Esophagus squamous epithelium (tissue), 5 donors: ENCODE results near the gene NETO2. TPM values are rescaled to one million over a fixed set of nuclear protein-coding genes. Genes with fewer than 3 reads are reported as not detected.

Source experiments
- DNase-seq: peaks from one replicate; lab custom pipeline; 2025; lab: John Stamatoyannopoulos, UW
- H3K27ac ChIP-seq, 4 donors: fragments of 200-600 bp; sonication (generic); one replicate each; pipeline ENCODE4 v1.5.1; 2016 to 2019; ENCODE audit warnings: mild to moderate bottlenecking in 1 of 4
- H3K27me3 ChIP-seq, 4 donors: fragments of 200-600 bp; sonication (generic); 1 replicate in 3 of 4; 2 replicates in 1 of 4; pipeline versions ENCODE4 v1.5.1 to v1.6.0; 2017 to 2021; ENCODE audit warnings: antibody characterized with exemption in 1 of 4
- H3K36me3 ChIP-seq, 3 donors: fragments of 200-600 bp; sonication (generic); one replicate each; pipeline ENCODE4 v1.5.1; 2016 to 2019
- H3K4me1 ChIP-seq, 3 donors: fragments of 200-600 bp; sonication (generic); one replicate each; pipeline ENCODE4 v1.5.1; 2017 to 2019
- H3K4me3 ChIP-seq, 4 donors: fragments of 200-600 bp; sonication (generic); 1 replicate in 3 of 4; 2 replicates in 1 of 4; pipeline ENCODE4 v1.5.1; 2016 to 2019; ENCODE audit warnings: mild to moderate bottlenecking in 2 of 4, moderate library complexity in 1 of 4
- H3K9me3 ChIP-seq, 3 donors: fragments of 200-600 bp; sonication (generic); one replicate each; pipeline ENCODE4 v1.5.1; 2016 to 2019
- POLR2A ChIP-seq, 4 donors: fragments of 450-650 bp; IDR thresholded peaks; one replicate each; pipeline ENCODE4 v1.6.1; 2017; ENCODE audit warnings: antibody characterized with exemption in 4 of 4, mild to moderate bottlenecking in 4 of 4, moderate library complexity in 3 of 4
- WGBS, 2 donors: methylation state at CpG; one replicate each; pipeline ENCODE4 v1.1.5; 2018; 5-methylcytosine and 5-hydroxymethylcytosine counted together
- intact Hi-C: fragments of 100-400 bp; cut with DNase I; formaldehyde crosslinking; loops from one replicate; pipeline ENCODE4 v1.15.0; 2022
- total RNA-seq, 4 donors: library from RNA; depleted of rRNA; stranded (reverse); fragments of >200 nt; gene quantifications; one replicate each; pipeline ENCODE4 v1.1.0, GENCODE V29; 2016
- TF ChIP-seq, protein P1 (sequence below), 6 experiments: fragments of 450-650 bp in 4 of 6; fragments of 200-600 bp in 2 of 6; sonication (generic) in 2 of 6; IDR thresholded peaks; one replicate each; pipeline ENCODE4 v1.5.1; 2016 to 2019; ENCODE audit warnings: antibody characterized with exemption in 6 of 6, mild to moderate bottlenecking in 4 of 6, moderate library complexity in 4 of 6
- donor health status: DM: yes; HTN: yes; CAD: no.

NETO2 gene
- total RNA-seq, 4 donors from 2014 or later = 4.1 to 16.9 (median 7.4) TPM

DNA sequence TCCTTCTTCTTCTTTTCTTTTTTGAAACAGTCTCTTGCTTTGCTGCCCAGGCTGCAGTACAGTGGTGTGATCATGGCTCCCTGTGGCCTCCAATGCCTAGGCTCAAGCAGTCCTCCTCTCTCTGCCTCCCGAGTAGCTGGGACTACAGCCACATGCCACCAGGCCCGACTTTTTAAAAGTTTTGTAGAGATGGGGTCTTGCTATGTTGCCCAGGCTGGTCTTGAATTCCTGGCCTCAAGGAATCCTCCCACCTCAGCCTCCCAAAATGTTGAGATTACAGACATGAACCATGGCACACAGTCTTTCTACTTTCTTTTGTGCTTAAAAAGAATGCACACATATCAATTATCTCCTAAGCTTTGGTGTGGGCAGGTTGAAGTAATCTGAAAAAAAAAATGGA lies 109.3 kb downstream of the NETO2 start:
- H3K9me3 ChIP-seq = no peaks in the 10 kb centered on the region
- intact Hi-C loops = loop anchor here (10.0 kb wide), 1 partner anchor 1120 kb away; the partner anchor contains the start of gene ABCC12
- no peaks in the 10 kb centered on the region for H3K36me3 ChIP-seq
- no peak overlapping the region for H3K4me3 ChIP-seq
- no peak overlapping the region for H3K27ac ChIP-seq
- TF ChIP-seq, protein P1, sequence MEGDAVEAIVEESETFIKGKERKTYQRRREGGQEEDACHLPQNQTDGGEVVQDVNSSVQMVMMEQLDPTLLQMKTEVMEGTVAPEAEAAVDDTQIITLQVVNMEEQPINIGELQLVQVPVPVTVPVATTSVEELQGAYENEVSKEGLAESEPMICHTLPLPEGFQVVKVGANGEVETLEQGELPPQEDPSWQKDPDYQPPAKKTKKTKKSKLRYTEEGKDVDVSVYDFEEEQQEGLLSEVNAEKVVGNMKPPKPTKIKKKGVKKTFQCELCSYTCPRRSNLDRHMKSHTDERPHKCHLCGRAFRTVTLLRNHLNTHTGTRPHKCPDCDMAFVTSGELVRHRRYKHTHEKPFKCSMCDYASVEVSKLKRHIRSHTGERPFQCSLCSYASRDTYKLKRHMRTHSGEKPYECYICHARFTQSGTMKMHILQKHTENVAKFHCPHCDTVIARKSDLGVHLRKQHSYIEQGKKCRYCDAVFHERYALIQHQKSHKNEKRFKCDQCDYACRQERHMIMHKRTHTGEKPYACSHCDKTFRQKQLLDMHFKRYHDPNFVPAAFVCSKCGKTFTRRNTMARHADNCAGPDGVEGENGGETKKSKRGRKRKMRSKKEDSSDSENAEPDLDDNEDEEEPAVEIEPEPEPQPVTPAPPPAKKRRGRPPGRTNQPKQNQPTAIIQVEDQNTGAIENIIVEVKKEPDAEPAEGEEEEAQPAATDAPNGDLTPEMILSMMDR (IDR thresholded peaks at IDR 0.05) = no peak
- no peak for TF ChIP-seq POLR2A (IDR thresholded peaks at IDR 0.05)
- H3K27me3 ChIP-seq = no peaks in the 10 kb centered on the region
- no peak for DNase-seq
- peaks cover 0 to 13% (median 6%) of the 10 kb centered on the region in 3 donors for H3K4me1 ChIP-seq
- WGBS, 2 donors = 88% methylated on average over 2 of the region's 2 CpGs

GRCh38 chr16:47033176-47033575 lies 110.6 kb downstream of the NETO2 start:
- intact Hi-C loops = loop anchor here (10.0 kb wide), 1 partner anchor 1122 kb away; the partner anchor contains the start of gene ABCC12
- TF ChIP-seq, protein P1 (IDR thresholded peaks at IDR 0.05) = no peak
- TF ChIP-seq POLR2A (IDR thresholded peaks at IDR 0.05) = no peak
- WGBS, 2 donors = 70 to 88% methylated on average over 3 of the region's 3 CpGs

DNA sequence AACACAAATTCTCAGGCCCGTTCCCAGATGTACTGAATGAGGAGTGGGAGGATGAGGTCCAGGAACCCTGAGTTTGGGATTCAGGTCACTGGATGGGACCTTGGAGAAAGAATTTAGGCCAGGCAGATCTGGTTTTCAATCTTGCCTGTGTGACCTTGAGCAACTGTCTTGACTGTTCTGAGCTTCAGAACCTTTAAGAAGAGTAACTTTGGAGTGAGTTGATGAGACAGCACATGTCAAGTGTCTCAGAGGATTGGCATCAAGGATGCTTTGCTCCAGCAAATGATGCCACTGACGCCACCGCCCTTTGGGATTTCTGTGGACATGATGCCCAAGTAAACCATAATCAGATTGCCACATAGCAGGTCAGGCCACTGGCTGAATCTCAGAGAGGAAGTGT lies 114.0 kb downstream of the NETO2 start:
- 92 to 100% methylated on average over 3 of the region's 3 CpGs for WGBS, 2 donors
- no peak for DNase-seq
- H3K27ac ChIP-seq = no peak overlapping the region
- TF ChIP-seq, protein P1 (IDR thresholded peaks at IDR 0.05) = no peak
- H3K4me3 ChIP-seq = no peak overlapping the region
- no peaks in the 10 kb centered on the region for H3K36me3 ChIP-seq
- H3K4me1 ChIP-seq = no peaks in the 10 kb centered on the region
- no peaks in the 10 kb centered on the region for H3K27me3 ChIP-seq
- intact Hi-C loops = loop anchor here (10.0 kb wide), 1 partner anchor 1125 kb away; the partner anchor contains the start of gene ABCC12
- H3K9me3 ChIP-seq = no peaks in the 10 kb centered on the region

More at GRCh38 chr16:47033176-47033575, 110.6 kb downstream of the NETO2 start:
- H3K27ac ChIP-seq = no peak overlapping the region
- DNase-seq = no peak
- H3K9me3 ChIP-seq = no peaks in the 10 kb centered on the region
- H3K36me3 ChIP-seq = no peaks in the 10 kb centered on the region
- H3K4me1 ChIP-seq = peaks cover 0 to 11% (median 6%) of the 10 kb centered on the region in 3 donors
- no peak overlapping the region for H3K4me3 ChIP-seq
- H3K27me3 ChIP-seq = no peaks in the 10 kb centered on the region

- intact Hi-C loops = no loop called here
- H3K9me3 ChIP-seq = no peaks in the 10 kb centered on the region
- no peaks in the 10 kb centered on the region for H3K27me3 ChIP-seq
- no peak overlapping the region for H3K4me3 ChIP-seq
- no peaks in the 10 kb centered on the region for H3K4me1 ChIP-seq
- TF ChIP-seq, protein P1 (IDR thresholded peaks at IDR 0.05) = no peak
- no peak for TF ChIP-seq POLR2A (IDR thresholded peaks at IDR 0.05)
- 65 to 68% methylated on average over 6 of the region's 6 CpGs for WGBS, 2 donors
- DNase-seq = no peak
- H3K27ac ChIP-seq = no peak overlapping the region
- H3K36me3 ChIP-seq = no peaks in the 10 kb centered on the region
Observed at GRCh38 chr16:47028767-47029377, 114.9 kb downstream of the NETO2 start.

Other genes starting within 250 kb of the NETO2 start
- gene DNAJA2, start 170.3 kb downstream of the NETO2 start, total RNA-seq = 10 to 100 TPM; 39.0 to 69.7 (median 58.2) TPM